Tibial artery (tissue), 4 donors: ENCODE results near the gene ATPAF1.
"Not testable (repeated sequence)": the region's sequence is repeated elsewhere in the genome, so short reads cannot be mapped to it uniquely, and the experiment has no call there.

Source experiments
- DNase-seq, 2 donors: peaks; one replicate each; pipeline ENCODE4 v3.0.0-alpha.2; 2019
- H3K27ac ChIP-seq, 2 donors: fragments of 200-600 bp; sonication (generic) in 1 of 2; 1 replicate in 1 of 2; 2 replicates in 1 of 2; pipeline ENCODE4 v1.5.1; 2018 to 2019; ENCODE audit warnings: mild to moderate bottlenecking in 1 of 2
- H3K27me3 ChIP-seq, 2 donors: fragments of 200-600 bp; sonication (generic) in 1 of 2; one replicate each; pipeline versions ENCODE4 v1.5.1 to v1.6.0; 2016 to 2019
- H3K36me3 ChIP-seq, 3 donors: fragments of 200-600 bp; sonication (generic) in 2 of 3; one replicate each; pipeline ENCODE4 v1.5.1; 2016 to 2019; ENCODE audit warnings: mild to moderate bottlenecking in 2 of 3
- H3K4me1 ChIP-seq, 4 donors: fragments of 200-600 bp; sonication (generic) in 2 of 4; 1 replicate in 3 of 4; 2 replicates in 1 of 4; pipeline ENCODE4 v1.5.1; 2016 to 2019
- H3K4me3 ChIP-seq, 2 donors: fragments of 200-600 bp; sonication (generic) in 1 of 2; 1 replicate in 1 of 2; 2 replicates in 1 of 2; pipeline ENCODE4 v1.5.1; 2018 to 2019; ENCODE audit warnings: mild to moderate bottlenecking in 2 of 2
- H3K9me3 ChIP-seq, 3 donors: fragments of 200-600 bp; sonication (generic) in 1 of 3; one replicate each; pipeline ENCODE4 v1.5.1; 2016 to 2019
- CTCF ChIP-seq, 2 experiments: fragments of 200-600 bp in 1 of 2; fragments of 450-650 bp in 1 of 2; IDR thresholded peaks; one replicate each; pipeline ENCODE4 v1.5.1; 2017 to 2019; ENCODE audit warnings: antibody characterized with exemption in 2 of 2, mild to moderate bottlenecking in 1 of 2, moderate library complexity in 1 of 2
- intact Hi-C: fragments of 100-400 bp; cut with DNase I; formaldehyde crosslinking; loops from one replicate; pipeline ENCODE4 v1.15.0; 2023; ENCODE audit warnings: low total_unique reads

Gene ATPAF1

GRCh38 chr1:46703927-46704641, 35.9 kb upstream of the ATPAF1 start:
- TF ChIP-seq CTCF (IDR thresholded peaks at IDR 0.05), result no peak
- H3K4me3 ChIP-seq, result no peak overlapping the region
- no peaks in the 10 kb centered on the region for H3K27me3 ChIP-seq
- intact Hi-C loops, result no loop called here
- H3K9me3 ChIP-seq, result no peaks in the 10 kb centered on the region
- H3K27ac ChIP-seq, result no peak overlapping the region
- no peak for DNase-seq
- H3K4me1 ChIP-seq, result no peaks in the 10 kb centered on the region
- H3K36me3 ChIP-seq, result peaks cover 48 to 83% (median 58%) of the 10 kb centered on the region in 3 donors

DNA sequence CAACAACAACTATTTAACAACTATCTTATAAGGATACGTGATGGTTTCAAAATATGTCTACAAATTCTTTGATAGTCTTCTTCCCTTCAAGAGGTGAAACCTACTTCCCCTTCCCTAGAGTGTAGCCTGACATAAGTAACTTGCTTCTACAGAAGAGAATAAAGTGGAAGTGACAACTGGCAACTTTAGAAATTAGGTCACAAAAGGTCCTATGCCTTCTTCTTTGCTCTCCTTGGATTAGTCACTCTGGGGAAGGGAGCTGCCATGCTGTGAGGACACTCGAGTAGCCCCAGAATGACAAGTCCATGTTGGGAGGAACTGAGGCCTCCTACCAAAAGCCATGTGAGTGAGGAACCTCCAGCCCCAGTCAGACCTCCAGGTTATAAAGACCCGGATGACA, 31.5 kb upstream of the ATPAF1 start:
- no peaks in the 10 kb centered on the region for H3K27me3 ChIP-seq
- H3K4me3 ChIP-seq, result no peak overlapping the region
- no peak overlapping the region for H3K27ac ChIP-seq
- H3K9me3 ChIP-seq, result no peaks in the 10 kb centered on the region
- intact Hi-C loops, result no loop called here
- H3K4me1 ChIP-seq, result no peaks in the 10 kb centered on the region
- TF ChIP-seq CTCF (IDR thresholded peaks at IDR 0.05), result no peak
- DNase-seq, result no peak
- H3K36me3 ChIP-seq, result peaks cover 29 to 64% (median 47%) of the 10 kb centered on the region in 3 donors

- Histone ChIP-seq H3K36me3 (peaks cover 19 to 42% (median 21%) of the 10 kb centered on the region in 3 donors), H3K9me3 (no peaks in the 10 kb centered on the region), H3K4me1 (peaks cover 0 to 6% (median 0%) of the 10 kb centered on the region in 4 donors), H3K27me3 (no peaks in the 10 kb centered on the region), H3K27ac (no peak overlapping the region), H3K4me3 (no peak overlapping the region)
- DNase-seq, result no peak
- TF ChIP-seq CTCF (IDR thresholded peaks at IDR 0.05), result no peak
- intact Hi-C loops, result no loop called here
These were observed 28.9 kb upstream of the ATPAF1 start for GRCh38 chr1:46697053-46697452.

DNA sequence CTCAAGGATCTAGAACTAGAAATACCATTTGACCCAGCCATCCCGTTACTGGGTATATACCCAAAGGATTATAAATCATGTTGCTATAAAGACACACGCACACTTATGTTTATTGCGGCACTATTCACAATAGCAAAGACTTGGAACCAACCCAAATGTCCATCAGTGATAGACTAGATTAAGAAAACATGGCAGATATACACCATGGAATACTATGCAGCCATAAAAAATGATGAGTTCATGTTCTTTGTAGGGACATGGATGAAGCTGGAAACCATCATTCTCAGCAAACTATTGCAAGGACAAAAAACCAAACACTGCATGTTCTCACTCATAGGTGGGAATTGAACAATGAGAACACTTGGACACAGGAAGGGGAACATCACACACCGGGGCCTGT, 26.5 kb upstream of the ATPAF1 start:
- DNase-seq, intact Hi-C loops, H3K4me3 ChIP-seq, H3K4me1 ChIP-seq, H3K27ac ChIP-seq, H3K9me3 ChIP-seq, H3K27me3 ChIP-seq: not testable (repeated sequence)
- H3K36me3 ChIP-seq, result peaks cover 34 to 50% (median 43%) of the 10 kb centered on the region in 3 donors

DNA sequence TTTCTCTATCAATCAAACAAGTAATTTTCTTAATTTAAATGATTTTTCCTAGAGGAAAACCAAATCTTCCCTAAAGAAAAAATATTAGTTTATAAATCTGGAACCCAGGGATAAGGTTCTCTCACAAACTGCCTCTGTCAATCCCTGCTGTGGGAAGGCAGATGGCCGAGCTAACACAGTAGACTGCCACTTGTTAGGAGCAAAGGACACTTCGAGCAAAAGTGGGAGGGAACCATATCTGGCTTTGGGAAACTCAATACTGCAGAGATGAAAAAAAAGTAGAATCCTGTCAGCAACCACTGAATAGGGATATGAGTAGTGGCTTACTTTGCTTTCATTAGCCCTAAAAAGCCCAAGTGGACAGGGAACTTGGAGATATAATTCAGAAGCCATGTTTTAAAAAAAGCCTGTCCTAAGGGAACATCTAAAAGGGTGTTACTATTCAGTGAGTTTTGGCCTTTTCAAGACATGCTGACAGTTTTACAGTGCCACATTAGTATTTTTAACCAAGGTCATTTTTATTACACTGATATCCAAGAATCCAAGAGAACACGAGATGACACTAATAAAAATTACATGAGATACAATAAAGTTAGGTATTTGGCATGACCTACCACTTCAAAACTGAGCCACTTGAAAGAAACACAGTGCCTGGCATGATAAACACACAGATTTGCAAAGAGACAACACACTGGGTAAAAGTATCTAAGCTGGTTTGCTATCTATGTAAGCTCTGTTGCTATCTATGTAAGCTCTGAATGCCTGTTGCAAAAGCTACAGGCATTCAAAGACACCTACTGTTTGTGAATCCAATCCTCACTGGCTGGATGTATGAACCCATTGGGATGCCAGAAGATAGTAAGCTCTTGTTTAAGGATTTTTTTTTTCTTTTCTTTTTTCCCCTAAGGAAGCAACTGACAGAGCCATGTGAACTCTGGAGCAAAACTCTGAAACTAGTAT, 24.9 kb upstream of the ATPAF1 start:
- Histone ChIP-seq H3K36me3 (peaks cover 50 to 60% (median 53%) of the 10 kb centered on the region in 3 donors), H3K9me3 (no peaks in the 10 kb centered on the region), H3K4me3 (no peak overlapping the region), H3K4me1 (peaks cover 0 to 6% (median 0%) of the 10 kb centered on the region in 4 donors), H3K27ac (no peak overlapping the region), H3K27me3 (no peaks in the 10 kb centered on the region)
- TF ChIP-seq CTCF (IDR thresholded peaks at IDR 0.05), result no peak
- DNase-seq, result no peak
- intact Hi-C loops, result no loop called here
